Cerebellar cortex (tissue), 1 donor: Measurements from ENCODE around the gene MMP11.

Source experiments
- DNase-seq: peaks from one replicate; pipeline ENCODE4 v3.0.0-alpha.2; 2015; ENCODE audit warnings: low spot score

The MMP11 gene

DNA sequence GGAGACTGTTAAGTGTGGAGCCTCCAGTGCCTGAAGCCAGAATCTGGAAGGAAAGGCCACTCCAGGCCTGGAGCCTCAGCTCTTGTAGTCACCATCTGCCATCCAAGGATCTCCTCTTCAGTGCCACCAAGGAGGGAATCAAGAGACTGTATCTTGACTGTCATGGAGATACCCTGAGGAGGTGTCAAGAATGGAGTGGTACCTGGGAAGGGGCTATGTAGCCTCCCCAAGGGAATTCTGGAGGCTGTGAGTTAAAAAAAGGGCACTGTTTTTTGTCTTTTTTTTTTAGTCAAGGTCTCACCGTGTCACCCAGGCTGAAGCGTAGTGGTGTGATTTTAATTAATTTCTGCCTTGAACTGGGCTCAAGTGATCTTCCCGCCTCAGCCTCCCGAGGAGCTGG lies 13.1 kb upstream of the MMP11 start:
- DNase-seq, result no peak

DNA sequence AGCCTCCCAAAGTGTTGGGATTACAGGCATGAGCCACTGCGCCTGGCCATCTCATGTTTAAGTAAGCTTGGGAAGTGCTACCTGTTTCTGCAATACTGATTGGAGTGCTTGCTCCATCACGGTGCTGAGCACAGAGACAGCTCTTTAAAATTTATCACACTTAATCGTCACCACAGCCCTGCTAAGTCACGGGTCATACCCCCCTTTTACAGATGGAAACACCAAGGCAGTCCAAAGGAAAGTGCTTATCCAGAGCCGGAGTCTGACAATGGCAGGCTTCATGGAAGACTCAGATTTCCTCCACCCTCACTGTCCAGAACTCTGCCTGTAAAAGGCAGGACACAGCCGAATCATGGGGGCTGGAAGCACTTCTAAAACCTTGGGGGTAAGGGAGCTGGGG lies 12.6 kb upstream of the MMP11 start:
- no peak for DNase-seq

GRCh38 chr22:23762842-23763578 lies 9.6 kb upstream of the MMP11 start, which contains the start of gene C22orf15:
Gene C22orf15 (plus strand): TSS chr22:23762990. CDS start chr22:23763307, 317 bp downstream.
- no peak for DNase-seq

- no peak for DNase-seq
These were observed 9.1 kb upstream of the MMP11 start for GRCh38 chr22:23763579-23763945.

DNA sequence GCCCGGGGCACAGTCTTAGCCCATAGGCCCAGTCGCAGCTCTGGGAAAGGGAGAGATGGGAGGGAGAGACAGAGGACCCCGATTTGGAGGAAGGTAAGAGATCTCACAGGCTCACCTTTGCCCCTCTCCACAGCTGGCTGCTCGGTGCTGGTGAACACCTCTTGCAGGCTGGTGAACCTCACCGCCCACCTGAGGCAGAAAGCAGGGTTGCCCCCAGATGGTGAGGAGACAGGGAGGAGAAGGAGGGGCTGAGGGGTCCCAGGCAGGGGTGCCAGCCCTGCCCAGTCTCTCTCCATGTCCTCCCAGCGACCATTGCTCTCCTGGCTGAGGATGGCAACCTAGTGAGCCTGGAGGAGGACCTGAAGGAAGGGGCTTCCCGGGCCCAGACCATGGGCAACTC lies 8.7 kb upstream of the MMP11 start:
- DNase-seq, result no peak

GRCh38 chr22:23764899-23765881 lies 7.5 kb upstream of the MMP11 start:
- DNase-seq, result no peak

DNA sequence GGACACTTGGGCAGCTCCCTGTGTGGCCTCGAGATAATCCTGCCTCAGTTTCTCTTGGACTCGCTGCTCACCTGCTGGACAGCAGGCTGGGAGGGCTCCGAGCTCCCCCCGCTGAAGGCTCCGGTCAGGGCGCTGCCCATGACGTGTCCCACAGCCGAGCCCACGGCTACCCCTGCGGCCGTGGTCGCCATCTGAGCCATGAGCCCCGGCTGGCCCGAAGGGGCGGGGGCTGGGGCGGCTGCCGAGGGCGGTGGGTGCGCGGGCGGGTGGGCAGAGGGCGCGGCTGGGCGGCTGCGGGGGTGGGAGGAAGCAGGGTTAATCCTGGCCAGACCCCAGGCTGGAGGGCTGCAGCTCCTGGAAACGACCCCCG lies 5.4 kb upstream of the MMP11 start:
- no peak for DNase-seq

DNA sequence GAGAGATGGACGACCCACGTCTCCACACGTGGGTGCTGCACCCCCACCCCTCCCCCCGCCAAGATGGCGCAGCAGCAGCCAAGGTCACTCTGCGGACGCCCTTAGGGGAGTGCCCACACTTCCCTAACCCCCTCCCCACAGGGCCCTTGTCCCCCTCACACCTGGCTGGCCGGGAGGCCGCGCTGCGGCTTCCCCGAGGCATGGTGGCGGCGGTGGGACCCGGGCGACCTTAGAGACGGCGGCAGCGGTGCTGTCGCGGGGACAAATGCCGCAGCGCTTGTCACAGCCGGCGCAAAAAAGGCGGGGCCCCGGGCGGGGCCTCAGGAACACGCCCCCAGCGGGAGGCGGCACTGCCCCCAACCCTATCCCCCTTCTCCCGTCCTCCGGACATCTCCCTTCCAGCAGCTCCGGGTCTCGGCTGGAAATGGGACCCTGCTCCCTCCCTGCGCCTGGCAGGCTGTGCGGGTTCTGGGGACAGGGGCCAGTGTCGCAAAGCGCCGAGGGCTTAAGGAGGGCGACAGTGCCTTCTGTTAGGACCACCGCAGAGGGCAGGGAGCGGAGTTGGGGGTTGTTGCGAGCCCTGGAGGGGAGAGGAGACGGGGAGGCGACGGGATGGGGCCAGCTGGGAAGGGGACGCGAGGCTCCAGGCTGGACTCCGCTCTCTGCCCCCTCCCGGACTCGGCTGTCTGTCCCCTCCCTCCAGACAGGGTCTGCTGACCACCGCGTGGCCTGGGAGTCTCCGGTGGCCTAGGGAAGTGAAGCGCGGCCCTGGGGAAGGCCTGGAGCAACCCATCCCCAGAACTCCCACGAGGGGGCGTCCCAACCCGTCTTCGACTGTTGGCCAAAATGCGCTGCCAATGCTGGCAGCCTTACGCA lies 4.7 kb upstream of the MMP11 start, which contains the start of gene CHCHD10:
CHCHD10 (minus strand) TSS at position 300 of the 876 bp plus-strand sequence; CDS start at position 202, 98 bp downstream.
- peak; percentile 78 for DNase-seq

GRCh38 chr22:23769321-23769965 lies 3.2 kb upstream of the MMP11 start:
- DNase-seq, result no peak

DNA sequence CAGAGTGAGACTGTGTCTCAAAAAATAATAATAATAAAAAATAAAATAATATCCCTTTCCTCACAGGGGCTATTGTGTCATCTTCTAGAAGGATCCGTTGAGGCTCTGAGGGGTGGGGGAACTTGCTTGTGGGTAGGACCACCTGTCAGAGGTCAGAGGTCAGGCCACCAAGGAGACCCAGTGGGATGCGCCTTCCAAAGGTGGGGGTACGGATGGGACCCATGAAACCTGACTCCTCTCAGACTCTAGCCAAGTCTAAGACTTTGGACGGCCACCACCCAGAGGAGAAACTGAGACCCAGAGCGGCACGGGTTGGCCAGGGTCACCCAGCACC lies 367 bp upstream of the MMP11 start:
- no peak for DNase-seq

GRCh38 chr22:23773483-23774113 lies 949 bp downstream of the MMP11 start:
- peak; percentile 42 for DNase-seq

DNA sequence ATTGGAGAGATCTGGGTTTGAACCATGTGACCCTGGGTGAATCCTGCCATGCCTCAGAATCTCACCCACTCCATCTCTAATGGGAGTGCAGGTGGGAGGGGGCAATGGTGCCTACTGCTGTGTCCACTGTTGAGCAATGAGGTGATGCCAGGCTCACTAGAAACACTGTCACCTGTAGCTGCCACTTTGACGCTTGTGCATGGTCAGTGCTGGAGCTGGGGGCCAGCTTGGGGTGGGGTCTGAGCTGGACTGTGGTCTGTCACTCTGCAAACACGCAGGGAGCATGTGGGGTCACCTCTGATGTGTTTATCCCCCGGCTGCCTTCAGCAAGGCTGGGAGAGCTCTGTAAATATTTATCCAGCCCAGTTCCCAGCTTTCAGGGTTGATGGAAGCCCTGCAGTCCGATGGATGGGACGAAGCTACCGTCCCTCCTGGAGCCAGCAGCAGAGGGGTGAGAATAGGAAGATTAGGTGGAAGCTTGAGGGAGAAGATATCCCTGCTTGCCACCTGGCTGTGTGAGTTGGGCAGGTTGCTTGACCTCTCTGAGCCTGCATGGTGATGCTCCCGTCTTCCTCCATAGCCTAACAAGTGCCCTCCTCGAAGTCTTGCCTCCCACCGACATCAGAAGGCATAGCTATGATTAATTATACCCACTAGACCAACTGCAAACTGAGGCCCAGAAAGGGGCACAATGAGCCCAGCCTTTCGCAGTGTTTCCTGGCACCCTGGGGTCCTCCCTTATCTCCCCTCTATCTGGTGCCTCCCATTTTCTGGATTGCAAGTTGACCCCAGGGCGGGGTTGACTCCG lies 1.7 kb downstream of the MMP11 start:
- no peak for DNase-seq

DNA sequence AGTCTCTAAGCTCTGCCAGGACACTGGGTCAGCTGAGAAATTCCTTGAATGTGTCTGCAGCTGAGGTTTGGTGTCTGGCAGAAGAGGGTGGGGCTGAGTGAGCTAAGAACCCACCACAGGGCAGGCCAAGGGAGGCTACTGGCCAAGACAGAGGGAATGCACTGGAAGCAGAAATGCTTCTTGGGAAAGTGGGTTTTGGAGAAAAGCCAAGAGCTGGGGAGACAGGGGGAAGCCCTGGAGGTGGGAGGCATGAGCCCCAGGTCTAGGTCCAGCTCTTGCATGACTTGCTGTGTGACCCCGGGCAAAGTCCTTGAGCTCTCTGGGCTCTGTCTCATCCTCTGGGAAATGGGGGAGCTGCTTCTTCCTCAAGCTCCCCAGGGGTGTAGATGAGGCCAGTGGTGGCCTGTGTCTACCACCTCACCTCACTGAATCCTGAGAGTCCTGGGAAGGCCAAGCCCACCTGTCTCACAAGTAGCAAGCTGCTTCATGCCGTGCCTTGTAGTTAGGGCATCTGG lies 2.3 kb downstream of the MMP11 start:
- no peak for DNase-seq

DNA sequence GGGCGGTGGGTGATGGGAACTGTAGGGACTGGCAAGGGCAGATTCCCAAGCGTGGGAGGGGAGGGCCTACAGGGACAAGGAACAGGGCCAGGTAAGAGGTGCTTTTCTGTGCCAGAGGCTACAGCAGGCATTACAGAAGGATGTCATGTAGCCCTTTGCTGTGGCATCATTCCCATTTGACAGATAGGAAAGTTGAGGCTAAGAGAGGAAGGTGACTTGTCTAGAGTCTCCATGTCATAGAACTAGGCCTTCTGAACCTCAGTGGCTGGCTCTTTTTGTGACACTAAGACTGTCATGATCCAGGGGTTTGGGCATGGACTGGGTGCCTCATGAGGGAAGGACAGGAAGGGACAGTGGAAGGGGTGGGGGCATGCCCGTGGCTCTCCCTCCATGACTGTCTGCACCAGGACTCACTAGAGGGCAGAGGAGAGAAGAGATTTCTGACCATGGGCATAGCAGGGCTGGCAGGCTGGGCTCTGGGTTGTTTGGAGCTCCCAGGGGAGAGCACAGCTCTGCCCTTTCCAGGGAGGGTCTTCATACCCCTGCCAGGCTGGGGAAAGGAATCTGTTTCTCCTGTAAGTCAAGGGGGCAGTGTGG lies 3.2 kb downstream of the MMP11 start:
- DNase-seq, result no peak

GRCh38 chr22:23777776-23778576 lies 5.3 kb downstream of the MMP11 start:
- DNase-seq, result no peak

DNA sequence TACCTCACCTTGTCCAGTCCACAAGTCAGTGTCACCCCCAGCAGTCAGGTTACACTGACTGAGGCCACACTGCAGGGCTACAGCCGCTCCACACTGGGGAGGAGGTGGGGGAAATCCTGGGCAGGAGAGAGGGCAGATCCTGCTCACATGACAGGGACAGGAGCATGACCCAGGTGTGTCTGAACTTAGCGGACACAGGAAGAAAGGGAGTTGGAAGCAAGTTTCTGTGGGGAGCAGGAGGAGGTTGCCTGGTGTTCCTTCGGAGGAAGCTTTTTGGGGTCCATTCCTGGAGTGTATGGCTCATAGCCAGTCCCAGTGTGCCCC lies 5.9 kb downstream of the MMP11 start:
- no peak for DNase-seq

DNA sequence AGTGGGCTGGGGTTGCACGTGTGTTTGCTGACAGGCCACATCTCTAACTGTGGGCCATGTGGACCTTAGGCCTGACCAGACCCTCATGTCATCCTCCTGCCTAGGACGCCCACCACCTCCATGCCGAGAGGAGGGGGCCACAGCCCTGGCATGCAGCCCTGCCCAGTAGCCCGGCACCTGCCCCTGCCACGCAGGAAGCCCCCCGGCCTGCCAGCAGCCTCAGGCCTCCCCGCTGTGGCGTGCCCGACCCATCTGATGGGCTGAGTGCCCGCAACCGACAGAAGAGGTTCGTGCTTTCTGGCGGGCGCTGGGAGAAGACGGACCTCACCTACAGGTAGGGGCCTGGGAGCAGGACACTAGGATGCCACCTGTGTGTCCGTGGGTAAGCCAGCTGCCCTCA lies 6.4 kb downstream of the MMP11 start:
- no peak for DNase-seq

DNA sequence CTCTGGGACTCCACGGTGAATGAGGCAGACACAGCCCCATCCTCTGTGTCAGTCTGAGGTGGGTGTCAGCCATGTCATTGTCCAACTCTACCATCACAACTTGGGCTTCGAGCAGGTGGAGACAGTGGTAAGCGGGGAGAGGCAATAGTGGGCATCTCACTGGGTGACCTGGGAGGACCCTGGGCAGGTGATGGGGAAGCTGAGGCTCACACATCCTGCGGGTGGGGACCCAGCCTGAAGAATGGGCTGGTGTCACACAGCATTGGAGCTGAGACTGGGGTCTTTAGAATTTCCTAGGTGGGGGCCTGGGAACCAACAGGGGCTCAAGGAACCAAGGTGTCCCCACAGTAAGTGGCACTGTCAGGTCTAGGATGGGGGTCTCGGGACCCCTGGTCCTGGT lies 7.1 kb downstream of the MMP11 start:
- no peak for DNase-seq

DNA sequence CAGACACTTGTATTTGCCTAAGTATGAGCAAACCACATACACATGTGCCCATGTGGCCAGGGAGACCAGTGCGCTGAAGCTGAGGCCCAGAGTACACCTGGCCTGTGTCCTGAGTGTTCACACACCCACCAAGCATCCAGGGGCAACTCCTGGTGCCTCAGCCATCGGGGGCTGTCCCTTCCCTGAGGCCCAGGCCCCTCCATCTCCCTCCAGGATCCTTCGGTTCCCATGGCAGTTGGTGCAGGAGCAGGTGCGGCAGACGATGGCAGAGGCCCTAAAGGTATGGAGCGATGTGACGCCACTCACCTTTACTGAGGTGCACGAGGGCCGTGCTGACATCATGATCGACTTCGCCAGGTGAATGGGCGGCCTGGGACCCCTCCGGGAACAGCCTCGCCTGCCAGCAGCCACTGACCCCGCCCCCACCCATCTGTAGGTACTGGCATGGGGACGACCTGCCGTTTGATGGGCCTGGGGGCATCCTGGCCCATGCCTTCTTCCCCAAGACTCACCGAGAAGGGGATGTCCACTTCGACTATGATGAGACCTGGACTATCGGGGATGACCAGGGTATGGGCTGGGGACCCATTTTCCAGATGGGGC lies 7.6 kb downstream of the MMP11 start:
- DNase-seq, result no peak
